ENCODE results near the gene PROX2.

PROX2 gene

DNA sequence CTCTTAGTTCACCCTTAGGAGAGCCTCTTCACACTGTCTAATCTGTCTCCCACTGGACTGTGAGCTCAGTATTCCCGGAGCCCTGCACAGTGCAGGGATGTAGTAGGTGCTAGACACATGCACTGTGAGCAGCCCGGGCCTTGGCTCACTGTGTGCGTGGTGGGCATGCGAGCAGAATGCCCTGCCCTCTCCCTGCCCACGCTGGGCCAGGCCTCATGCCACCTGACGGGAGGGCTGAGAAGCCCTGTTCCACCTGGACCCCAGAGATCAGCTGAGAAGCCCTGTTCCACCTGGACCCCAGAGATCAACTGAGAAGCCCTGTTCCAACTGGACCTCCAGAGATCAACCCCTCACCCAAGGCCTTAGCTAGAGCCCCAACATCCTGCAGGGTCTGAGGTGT, 36.2 kb upstream of the PROX2 start:
- Histone ChIP-seq H3K27me3 (no peaks in the 10 kb centered on the region), H3K4me3 (ENCODE audit: low read depth in 1 of 2, low read length in 1 of 2) (no peak overlapping the region), H3K4me1 (ENCODE audit: control insufficient read depth in 1 of 2, insufficient read depth in 1 of 2, low read depth in 1 of 2, low read length in 1 of 2) (no peaks in the 10 kb centered on the region), H3K9me3 (no peaks in the 10 kb centered on the region), H3K36me3 (no peaks in the 10 kb centered on the region), H3K27ac (no peak overlapping the region)
- TF ChIP-seq, protein P1, sequence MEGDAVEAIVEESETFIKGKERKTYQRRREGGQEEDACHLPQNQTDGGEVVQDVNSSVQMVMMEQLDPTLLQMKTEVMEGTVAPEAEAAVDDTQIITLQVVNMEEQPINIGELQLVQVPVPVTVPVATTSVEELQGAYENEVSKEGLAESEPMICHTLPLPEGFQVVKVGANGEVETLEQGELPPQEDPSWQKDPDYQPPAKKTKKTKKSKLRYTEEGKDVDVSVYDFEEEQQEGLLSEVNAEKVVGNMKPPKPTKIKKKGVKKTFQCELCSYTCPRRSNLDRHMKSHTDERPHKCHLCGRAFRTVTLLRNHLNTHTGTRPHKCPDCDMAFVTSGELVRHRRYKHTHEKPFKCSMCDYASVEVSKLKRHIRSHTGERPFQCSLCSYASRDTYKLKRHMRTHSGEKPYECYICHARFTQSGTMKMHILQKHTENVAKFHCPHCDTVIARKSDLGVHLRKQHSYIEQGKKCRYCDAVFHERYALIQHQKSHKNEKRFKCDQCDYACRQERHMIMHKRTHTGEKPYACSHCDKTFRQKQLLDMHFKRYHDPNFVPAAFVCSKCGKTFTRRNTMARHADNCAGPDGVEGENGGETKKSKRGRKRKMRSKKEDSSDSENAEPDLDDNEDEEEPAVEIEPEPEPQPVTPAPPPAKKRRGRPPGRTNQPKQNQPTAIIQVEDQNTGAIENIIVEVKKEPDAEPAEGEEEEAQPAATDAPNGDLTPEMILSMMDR (IDR thresholded peaks at IDR 0.05): no peak

DNA sequence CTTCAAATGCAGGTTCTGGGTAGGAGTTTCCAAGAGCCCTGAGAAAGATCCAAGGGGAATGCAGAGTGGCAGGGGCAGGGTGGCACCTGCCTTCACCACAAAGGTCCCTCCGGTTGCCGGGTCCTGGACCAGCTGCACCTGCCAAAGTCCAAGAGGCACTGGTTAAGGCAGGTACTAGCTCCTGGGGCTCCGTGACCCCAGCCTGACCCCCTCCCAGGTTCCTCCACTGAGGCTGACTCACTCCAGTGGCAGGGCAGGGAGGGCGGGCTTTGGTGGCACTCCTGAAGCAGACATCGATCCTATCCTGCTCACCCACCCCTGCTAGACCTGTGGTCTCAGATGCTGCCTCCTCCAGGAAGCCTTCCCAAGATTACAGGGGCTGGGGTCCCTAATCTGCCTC, 35.8 kb upstream of the PROX2 start:
- Histone ChIP-seq H3K27me3 (no peaks in the 10 kb centered on the region), H3K27ac (no peak overlapping the region), H3K36me3 (peaks cover 2% of the 10 kb centered on the region), H3K9me3 (no peaks in the 10 kb centered on the region), H3K4me3 (ENCODE audit: low read depth in 1 of 2, low read length in 1 of 2) (no peak overlapping the region), H3K4me1 (ENCODE audit: control insufficient read depth in 1 of 2, insufficient read depth in 1 of 2, low read depth in 1 of 2, low read length in 1 of 2) (no peaks in the 10 kb centered on the region)
- TF ChIP-seq, protein P1 (IDR thresholded peaks at IDR 0.05): no peak

DNA sequence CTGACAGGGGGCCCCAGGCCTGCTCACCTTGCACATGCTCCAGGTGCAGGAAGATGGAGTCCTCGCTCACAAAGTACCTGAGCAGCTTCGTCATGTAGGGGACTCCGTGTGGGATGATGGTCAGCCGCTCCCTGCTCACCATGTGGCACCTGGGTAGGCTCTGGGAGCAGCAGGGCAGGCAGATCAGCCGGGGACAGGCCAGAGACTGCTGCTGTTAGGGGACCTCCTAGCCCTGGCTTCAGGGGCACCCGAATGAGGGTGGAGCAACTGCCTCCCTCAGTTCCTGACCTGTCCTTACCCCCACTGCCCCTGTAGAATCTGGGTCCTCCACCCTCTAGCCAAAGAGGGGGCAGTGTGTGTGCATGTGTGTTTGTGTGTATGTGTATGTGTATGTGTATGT, 35.3 kb upstream of the PROX2 start:
- Histone ChIP-seq H3K27me3 (no peaks in the 10 kb centered on the region), H3K27ac (no peak overlapping the region), H3K4me3 (ENCODE audit: low read depth in 1 of 2, low read length in 1 of 2) (no peak overlapping the region), H3K36me3 (peaks cover 6% of the 10 kb centered on the region), H3K9me3 (no peaks in the 10 kb centered on the region), H3K4me1 (ENCODE audit: control insufficient read depth in 1 of 2, insufficient read depth in 1 of 2, low read depth in 1 of 2, low read length in 1 of 2) (no peaks in the 10 kb centered on the region)
- TF ChIP-seq, protein P1 (IDR thresholded peaks at IDR 0.05): no peak

DNA sequence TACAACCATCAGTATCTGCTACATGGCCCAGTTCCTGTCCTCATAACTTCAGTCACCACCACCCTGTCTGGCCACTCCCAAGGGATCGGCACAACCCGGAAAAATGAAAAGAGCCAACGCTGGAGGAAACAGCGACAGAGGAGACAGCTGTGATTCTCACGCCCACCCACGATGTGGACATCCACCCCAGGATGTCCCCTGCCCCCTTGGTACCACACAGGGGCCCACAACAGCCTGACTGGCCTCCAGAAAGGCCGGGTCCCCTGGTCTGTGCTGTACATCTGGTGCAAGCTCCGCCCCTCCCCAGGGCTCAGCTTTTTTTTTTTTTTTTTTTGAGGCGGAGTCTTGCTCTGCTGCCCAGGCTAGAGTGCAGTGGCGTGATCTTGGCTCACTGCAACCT, 34.6 kb upstream of the PROX2 start:
- Histone ChIP-seq H3K36me3 (peaks cover 13% of the 10 kb centered on the region), H3K27ac (no peak overlapping the region), H3K27me3 (no peaks in the 10 kb centered on the region), H3K4me1 (ENCODE audit: control insufficient read depth in 1 of 2, insufficient read depth in 1 of 2, low read depth in 1 of 2, low read length in 1 of 2) (no peaks in the 10 kb centered on the region), H3K4me3 (ENCODE audit: low read depth in 1 of 2, low read length in 1 of 2) (no peak overlapping the region), H3K9me3 (no peaks in the 10 kb centered on the region)
- TF ChIP-seq, protein P1 (IDR thresholded peaks at IDR 0.05): no peak

DNA sequence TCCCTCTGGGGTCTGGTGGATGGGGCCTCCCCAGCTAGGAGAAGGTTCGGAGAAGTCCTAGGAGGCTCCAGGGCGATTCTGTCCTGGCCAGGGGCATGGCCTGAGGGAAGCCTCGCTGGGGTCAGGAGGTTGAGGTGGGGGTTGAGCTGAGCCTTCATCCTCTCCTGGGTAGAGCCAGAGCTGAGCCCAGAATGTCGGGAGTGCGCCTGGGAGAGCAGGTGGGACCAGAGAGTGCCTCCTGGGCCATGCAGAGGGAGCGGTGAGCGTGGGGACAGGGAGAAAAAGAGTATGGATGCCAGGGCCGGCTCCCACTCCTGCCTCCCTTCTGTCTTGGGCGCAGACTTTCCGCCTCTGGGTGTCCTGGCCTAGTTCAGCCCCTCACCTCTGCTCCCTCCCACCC, 34.0 kb upstream of the PROX2 start:
- no peaks in the 10 kb centered on the region for H3K9me3 ChIP-seq
- TF ChIP-seq, protein P1 (IDR thresholded peaks at IDR 0.05): no peak
- H3K4me1 ChIP-seq (ENCODE audit: control insufficient read depth in 1 of 2, insufficient read depth in 1 of 2, low read depth in 1 of 2, low read length in 1 of 2): no peaks in the 10 kb centered on the region
- H3K27me3 ChIP-seq: no peaks in the 10 kb centered on the region
- no peak overlapping the region for H3K27ac ChIP-seq
- H3K4me3 ChIP-seq (ENCODE audit: low read depth in 1 of 2, low read length in 1 of 2): no peak overlapping the region
- H3K36me3 ChIP-seq: peaks cover 19% of the 10 kb centered on the region

DNA sequence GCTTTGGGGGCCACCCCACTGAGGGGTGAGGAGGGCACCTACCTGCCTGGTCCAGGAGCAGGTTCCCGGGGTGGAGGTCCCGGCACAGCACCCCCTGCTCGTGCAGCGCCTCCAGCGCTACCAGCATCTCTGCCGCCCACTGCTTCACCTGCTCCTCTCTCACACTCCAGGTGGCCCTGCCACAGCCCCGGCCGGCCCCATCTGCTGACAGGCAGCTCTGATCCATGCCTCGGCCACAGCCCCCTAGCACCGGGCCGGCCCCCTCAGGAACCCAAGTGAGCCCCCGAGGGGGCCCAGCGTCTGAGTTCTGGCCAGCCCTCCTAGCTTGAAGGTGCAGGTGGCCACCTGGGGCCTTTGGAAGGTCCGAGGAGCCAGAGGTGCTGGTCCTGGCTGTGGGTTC, 33.6 kb upstream of the PROX2 start:
- no peaks in the 10 kb centered on the region for H3K27me3 ChIP-seq
- TF ChIP-seq, protein P1 (IDR thresholded peaks at IDR 0.05): no peak
- H3K4me1 ChIP-seq (ENCODE audit: control insufficient read depth in 1 of 2, insufficient read depth in 1 of 2, low read depth in 1 of 2, low read length in 1 of 2): no peaks in the 10 kb centered on the region
- H3K4me3 ChIP-seq (ENCODE audit: low read depth in 1 of 2, low read length in 1 of 2): no peak overlapping the region
- no peak overlapping the region for H3K27ac ChIP-seq
- peaks cover 24% of the 10 kb centered on the region for H3K36me3 ChIP-seq
- H3K9me3 ChIP-seq: no peaks in the 10 kb centered on the region
